ENCODE results near the gene IL12RB2. TPM values are rescaled to one million over a fixed set of nuclear protein-coding genes. Genes with fewer than 3 reads are reported as not detected.

The IL12RB2 gene
- total and polyA plus RNA-seq, 2 donors (not counting 1 experiment from before 2014, with no cell fraction given), result 0.67 TPM; not detected in 1

- Histone ChIP-seq H3K27ac (ENCODE audit: low read length in 2 of 2) (no peak overlapping the region), H3K4me2 (replicated peaks; ENCODE audit: low read depth, low read length, poor library complexity, severe bottlenecking) (no peak overlapping the region), H3K36me3 (replicated peaks in 1 of 2; ENCODE audit: control extremely low read depth in 1 of 2, control insufficient read depth in 1 of 2, extremely low read depth in 1 of 2, insufficient read depth in 2 of 2, low read length in 1 of 2) (no peaks in the 10 kb centered on the region), H3K9me3 (ENCODE audit: control extremely low read depth in 1 of 3, control insufficient read depth in 2 of 3, insufficient read depth in 1 of 3, low read length in 2 of 3) (no peaks in the 10 kb centered on the region), H4K20me1 (ENCODE audit: control insufficient read depth, insufficient read depth, low read length, poor library complexity, severe bottlenecking) (no peaks in the 10 kb centered on the region), H3K4me3 (ENCODE audit: control extremely low read depth in 1 of 5, extremely low read depth in 1 of 5, insufficient read depth in 1 of 5, low read depth in 2 of 5, low read length in 4 of 5) (no peak overlapping the region), H3K27me3 (replicated peaks in 1 of 4; ENCODE audit: control extremely low read depth in 1 of 4, control insufficient read depth in 3 of 4, insufficient read depth in 4 of 4, low read length in 3 of 4) (peaks cover 0 to 4% (median 0%) of the 10 kb centered on the region in 4 experiments), H3K79me2 (ENCODE audit: control insufficient read depth, insufficient read depth, low read length) (no peaks in the 10 kb centered on the region), H3K4me1 (ENCODE audit: control insufficient read depth in 2 of 2, insufficient read depth in 2 of 2, low read length in 2 of 2) (peaks cover 0 to 9% of the 10 kb centered on the region in 2 donors), H2AFZ (ENCODE audit: insufficient read depth, low read depth, low read length, poor library complexity, severe bottlenecking) (no peak overlapping the region), H3K9ac (ENCODE audit: low read length) (no peak overlapping the region)
- H3K4me1 Mint-ChIP-seq, result peaks cover 10% of the 10 kb centered on the region
- peaks cover 14% of the 10 kb centered on the region for H3K27me3 Mint-ChIP-seq
- WGBS (ENCODE audit: insufficient coverage), result no CpG with 5 or more reads among the region's 5 CpGs
- intact Hi-C loops (cut with micrococcal nuclease), result no loop called here
- ChIA-PET POLR2A (interaction anchor here (0.5 kb wide), 1 partner anchor 137 kb away, joined by 4 read pairs; no protein-coding TSS in a partner anchor), CTCF (interaction anchor here (1.2 kb wide), 1 partner anchor 238 kb away, joined by 5 read pairs; no protein-coding TSS in a partner anchor)
- no peak for DNase-seq
- TF ChIP-seq CTCF (IDR thresholded peaks at IDR 0.05), result no peak
- TF ChIP-seq EZH2 (IDR thresholded peaks at IDR 0.05; ENCODE audit: borderline replicate concordance, insufficient read depth, low read depth, low read length, poor library complexity, severe bottlenecking), result no peak
- no peak for ATAC-seq (ENCODE audit: low read depth)
- no peak overlapping the region for H3K4me3 Mint-ChIP-seq
- no peak overlapping the region for H3K27ac Mint-ChIP-seq
- no peaks in the 10 kb centered on the region for H3K9me3 Mint-ChIP-seq (ENCODE audit: insufficient read depth)
Measured at GRCh38 chr1:67262735-67263134, 44.9 kb upstream of the IL12RB2 start.

- Mint-ChIP-seq H3K4me1 (peaks cover 10% of the 10 kb centered on the region), H3K27me3 (peaks cover 9% of the 10 kb centered on the region), H3K4me3 (no peak overlapping the region), H3K9me3 (ENCODE audit: insufficient read depth) (no peaks in the 10 kb centered on the region), H3K27ac (no peak overlapping the region)
- no peak overlapping the region for H2AFZ ChIP-seq (ENCODE audit: insufficient read depth, low read depth, low read length, poor library complexity, severe bottlenecking)
- POLR2A ChIA-PET, result no interaction called here
- CTCF ChIA-PET, result no interaction called here
- no peak overlapping the region for H3K27ac ChIP-seq (ENCODE audit: low read length in 2 of 2)
- intact Hi-C loops (cut with micrococcal nuclease), result no loop called here
- H3K79me2 ChIP-seq (ENCODE audit: control insufficient read depth, insufficient read depth, low read length), result no peaks in the 10 kb centered on the region
- TF ChIP-seq CTCF (IDR thresholded peaks at IDR 0.05) (no peak), EZH2 (IDR thresholded peaks at IDR 0.05; ENCODE audit: borderline replicate concordance, insufficient read depth, low read depth, low read length, poor library complexity, severe bottlenecking) (no peak)
- ATAC-seq (ENCODE audit: low read depth) (no peak), DNase-seq (no peak)
- no peak overlapping the region for H3K9ac ChIP-seq (ENCODE audit: low read length)
- H3K36me3 ChIP-seq (replicated peaks in 1 of 2; ENCODE audit: control extremely low read depth in 1 of 2, control insufficient read depth in 1 of 2, extremely low read depth in 1 of 2, insufficient read depth in 2 of 2, low read length in 1 of 2), result no peaks in the 10 kb centered on the region
- peaks cover 0 to 4% (median 0%) of the 10 kb centered on the region in 4 experiments for H3K27me3 ChIP-seq (replicated peaks in 1 of 4; ENCODE audit: control extremely low read depth in 1 of 4, control insufficient read depth in 3 of 4, insufficient read depth in 4 of 4, low read length in 3 of 4)
- H3K4me3 ChIP-seq (ENCODE audit: control extremely low read depth in 1 of 5, extremely low read depth in 1 of 5, insufficient read depth in 1 of 5, low read depth in 2 of 5, low read length in 4 of 5), result no peak overlapping the region
- H4K20me1 ChIP-seq (ENCODE audit: control insufficient read depth, insufficient read depth, low read length, poor library complexity, severe bottlenecking), result no peaks in the 10 kb centered on the region
- no peak overlapping the region for H3K4me2 ChIP-seq (replicated peaks; ENCODE audit: low read depth, low read length, poor library complexity, severe bottlenecking)
- H3K9me3 ChIP-seq (ENCODE audit: control extremely low read depth in 1 of 3, control insufficient read depth in 2 of 3, insufficient read depth in 1 of 3, low read length in 2 of 3), result no peaks in the 10 kb centered on the region
- peaks cover 0 to 9% of the 10 kb centered on the region in 2 donors for H3K4me1 ChIP-seq (ENCODE audit: control insufficient read depth in 2 of 2, insufficient read depth in 2 of 2, low read length in 2 of 2)
Measured at GRCh38 chr1:67264152-67264551, 43.5 kb upstream of the IL12RB2 start.
